Motor neuron (in vitro differentiated cells): ENCODE data around the gene CCNQ. TPM values are rescaled to one million over a fixed set of nuclear protein-coding genes. Genes with fewer than 3 reads are reported as not detected.
A peak's percentile ranks its signal among the peaks of the same experiment; 100 is the strongest.

Experiments used
- ATAC-seq, 8 experiments: fragments of 200-7000 bp; cut with Tn5 transposase; replicated peaks in 6 of 8; 2 replicates each; pipeline ENCODE4 v1.8.0; 2021; ENCODE audit warnings: mild to moderate bottlenecking in 8 of 8, moderate library complexity in 8 of 8
- H3K27ac ChIP-seq, 2 donors: fragments of 250-450 bp; sonication (Bioruptor Pico); 2 replicates each; pipeline ENCODE4 v1.9.0; 2021; ENCODE audit warnings: antibody characterized with exemption in 2 of 2, mild to moderate bottlenecking in 2 of 2, moderate library complexity in 1 of 2
- H3K4me1 ChIP-seq, 2 donors: fragments of 250-450 bp; sonication (Bioruptor Pico); replicated peaks in 1 of 2; 2 replicates each; pipeline ENCODE4 v1.6.1; 2021; ENCODE audit warnings: antibody characterized with exemption in 2 of 2, mild to moderate bottlenecking in 2 of 2, moderate library complexity in 1 of 2
- H3K4me3 ChIP-seq, 5 donors: fragments of 250-450 bp; sonication (Bioruptor Pico); 2 replicates each; pipeline ENCODE4 v1.9.0; 2021; ENCODE audit warnings: antibody characterized with exemption in 5 of 5, mild to moderate bottlenecking in 5 of 5, moderate library complexity in 4 of 5
- WGBS, 10 experiments: fragments of 450-650 bp; shearing (Covaris generic); methylation state at CpG; one replicate each; pipeline ENCODE4 v1.0.0; 2022; 5-methylcytosine and 5-hydroxymethylcytosine counted together
- in situ Hi-C, 9 experiments: fragments of 400-800 bp; cut with MboI; loops; one replicate each; pipeline ENCODE4 v1.15.0; 2021; ENCODE audit warnings: low sequenced_read_pairs in 9 of 9, low pct_unique_long_range_greater_than_20kb in 2 of 9; ENCODE audit not compliant: unreplicated experiment in 9 of 9
- total RNA-seq, 8 experiments: library from RNA; unstranded; fragments of 300-600 nt; gene quantifications; 2 replicates each; pipeline versions ENCODE4 v1.2.3 to v1.2.4, GENCODE V29; 2022

CCNQ gene
- total RNA-seq, 8 experiments from 2014 or later, result 11.2 to 18.8 (median 14.6) TPM

DNA sequence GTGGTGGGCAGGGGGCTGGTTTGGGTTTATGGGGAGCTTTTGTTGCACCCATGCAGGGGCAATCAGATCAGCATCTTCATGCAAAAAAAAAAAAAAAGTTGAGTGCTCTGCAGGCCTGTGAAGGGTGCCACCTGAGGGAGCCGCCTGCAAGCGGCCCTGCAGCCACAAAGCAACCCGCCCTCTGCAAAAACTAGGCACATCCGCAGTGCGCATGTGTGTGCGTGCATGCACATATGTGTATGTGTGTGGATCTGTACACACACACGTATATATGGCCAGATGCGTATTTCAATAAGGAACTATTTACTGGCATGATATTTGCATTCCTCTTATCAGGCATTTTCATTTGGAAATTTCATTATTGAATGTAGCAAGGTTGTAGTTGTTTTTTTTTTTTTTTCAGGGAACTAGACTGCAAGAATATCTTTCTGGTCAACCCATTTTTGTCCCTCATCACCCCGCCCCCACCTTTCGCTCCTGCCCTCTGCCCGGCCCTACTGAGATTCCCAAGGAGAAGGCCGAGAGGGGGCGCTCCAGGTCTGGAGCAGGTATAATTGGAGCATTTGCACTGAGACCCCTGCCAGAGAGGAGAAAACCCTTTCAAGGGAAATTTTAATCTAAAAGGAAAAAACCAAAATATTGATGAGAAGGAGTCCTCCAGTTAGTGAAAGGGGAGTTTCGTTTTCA, 18.1 kb downstream of the CCNQ start:
- in situ Hi-C loops, result no loop called here
- WGBS, 10 experiments, result 0 to 100% (median 31%) methylated on average over 1 to 3 of the region's 14 CpGs; no CpG with 5 or more reads in 6 of the 10 experiments
- peaks cover 14 to 22% of the 10 kb centered on the region in 2 donors for H3K4me1 ChIP-seq
- no peak overlapping the region for H3K27ac ChIP-seq
- H3K4me3 ChIP-seq, result no peak overlapping the region
- peak in 1 of 8 experiments; percentile 44 for ATAC-seq

DNA sequence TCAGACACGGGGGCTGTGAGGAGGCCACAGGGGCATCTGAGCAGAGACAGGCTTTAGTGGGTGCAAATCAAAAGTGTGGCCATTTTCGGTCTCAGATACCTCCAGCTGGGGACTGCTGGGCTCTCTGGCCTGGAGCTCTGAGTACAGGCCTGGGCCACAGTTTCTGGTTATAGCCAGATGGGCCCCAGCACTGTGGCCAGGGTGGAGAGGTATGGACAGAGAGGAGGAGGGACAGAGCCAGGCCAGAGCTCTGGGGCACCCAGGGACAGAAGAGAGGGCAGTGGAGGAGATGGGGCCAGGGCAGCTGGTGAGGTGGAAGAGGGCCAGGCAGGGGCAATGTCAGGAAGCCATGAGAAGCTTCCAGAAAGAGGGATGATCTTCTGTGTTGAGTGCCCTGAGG, 20.1 kb downstream of the CCNQ start:
- Histone ChIP-seq H3K4me1 (peaks cover 14 to 22% of the 10 kb centered on the region in 2 donors), H3K4me3 (no peak overlapping the region), H3K27ac (peak overlapping the region in 1 of 2 donors; percentile 67)
- peak in 5 of 8 experiments; percentile 13 to 55 (median 42) for ATAC-seq
- in situ Hi-C loops, result no loop called here
- WGBS, 10 experiments, result 40% methylated on average over 1 of the region's 2 CpGs; no CpG with 5 or more reads in 9 of the 10 experiments

DNA sequence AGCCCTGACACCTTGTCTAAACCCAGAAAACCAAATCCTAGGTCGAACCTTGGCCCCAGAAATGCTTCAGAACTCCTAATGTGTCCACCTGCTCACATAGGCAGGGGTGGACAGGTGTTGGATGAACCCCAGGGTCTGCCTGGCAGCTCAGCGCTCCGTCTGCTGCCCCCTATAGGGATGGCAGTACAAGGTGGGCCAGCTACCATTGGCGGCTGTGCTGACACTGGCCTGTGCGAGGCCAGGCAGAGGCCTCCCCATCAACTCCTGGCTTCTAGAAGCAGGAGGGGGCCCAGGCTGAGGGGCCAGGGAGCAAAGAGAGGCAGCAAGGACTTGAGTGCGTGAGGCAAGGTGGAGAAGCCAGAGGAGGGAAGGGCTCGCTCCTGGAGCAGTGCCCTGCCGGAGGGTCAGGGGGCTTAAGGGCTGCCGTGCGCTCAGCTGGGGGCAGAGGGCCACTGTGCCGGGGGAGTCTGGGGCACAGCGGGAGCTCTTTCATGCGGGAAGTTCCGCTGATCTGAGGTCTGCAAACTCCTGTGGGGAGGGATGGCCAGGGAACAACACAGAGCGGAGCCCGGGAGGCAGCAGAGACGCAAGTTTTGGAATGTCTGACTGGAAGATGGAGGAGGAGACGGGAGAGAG, 20.6 kb downstream of the CCNQ start:
- WGBS, 10 experiments, result 53 to 60% methylated on average over 2 to 12 of the region's 18 CpGs; no CpG with 5 or more reads in 8 of the 10 experiments
- Histone ChIP-seq H3K27ac (peak overlapping the region in 1 of 2 donors; percentile 67), H3K4me1 (peaks cover 9 to 20% of the 10 kb centered on the region in 2 donors), H3K4me3 (no peak overlapping the region)
- in situ Hi-C loops, result no loop called here
- ATAC-seq, result peak in 5 of 8 experiments; percentile 35 to 53 (median 48)

DNA sequence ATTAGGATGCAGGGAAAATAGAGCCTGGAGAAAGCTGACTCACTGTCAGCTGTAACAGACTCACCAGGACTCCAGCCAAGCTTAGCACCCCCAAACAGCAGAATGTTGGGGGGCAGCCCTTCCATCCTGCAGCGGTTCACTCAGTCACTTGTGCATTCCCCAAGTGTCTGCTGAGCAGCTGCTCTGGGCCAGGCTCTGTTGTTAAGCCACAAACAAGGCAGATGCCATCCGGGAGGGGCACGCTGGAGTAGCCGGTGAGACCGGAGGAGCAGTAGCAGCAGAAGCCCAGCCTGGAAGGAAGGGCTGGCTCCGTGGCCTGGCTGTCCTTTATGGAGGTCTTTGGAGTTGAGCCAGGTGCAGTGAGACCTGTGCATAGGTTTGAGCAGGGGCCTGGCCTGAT, 22.0 kb downstream of the CCNQ start:
- Histone ChIP-seq H3K4me3 (no peak overlapping the region), H3K27ac (no peak overlapping the region), H3K4me1 (peaks cover 0 to 13% of the 10 kb centered on the region in 2 donors)
- in situ Hi-C loops, result no loop called here
- peak in 5 of 8 experiments; percentile 19 to 57 (median 35) for ATAC-seq
- 85% methylated on average over 4 of the region's 6 CpGs; no CpG with 5 or more reads in 9 of the 10 experiments for WGBS, 10 experiments

GRCh38 chrX:153576239-153576870, 22.6 kb downstream of the CCNQ start:
- ATAC-seq, result no peak
- in situ Hi-C loops, result no loop called here
- WGBS, 10 experiments, result 80 to 100% (median 100%) methylated on average over 1 to 3 of the region's 10 CpGs; no CpG with 5 or more reads in 7 of the 10 experiments
- peaks cover 0 to 13% of the 10 kb centered on the region in 2 donors for H3K4me1 ChIP-seq
- no peak overlapping the region for H3K27ac ChIP-seq
- H3K4me3 ChIP-seq, result no peak overlapping the region

DNA sequence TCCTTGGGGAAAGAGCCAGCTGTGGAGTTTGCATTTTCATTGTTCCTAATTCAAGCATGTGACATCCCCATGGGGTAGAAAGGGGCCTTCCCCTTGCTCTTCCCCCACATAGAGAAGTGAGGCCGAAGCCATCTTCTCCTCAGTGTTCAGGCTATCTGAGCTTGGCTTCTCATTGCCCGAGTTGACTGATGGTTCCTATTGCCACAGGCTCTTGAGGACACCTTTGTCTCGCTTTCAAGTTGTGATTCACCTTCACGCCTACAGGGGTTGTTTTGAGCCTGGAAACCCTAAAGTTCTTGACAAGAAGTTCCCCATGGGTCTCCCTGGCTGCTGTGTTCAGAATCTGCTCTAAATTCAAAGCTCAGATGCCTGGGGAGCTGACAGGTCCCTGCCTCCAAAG, 25.0 kb downstream of the CCNQ start:
- in situ Hi-C loops, result loop anchor here in 2 of 9 experiments (25.0 kb wide), 1 partner anchor 88 kb away; the partner anchor contains the start of gene PNCK (in 2 of the 2)
- WGBS, 10 experiments, result 20 to 50% methylated on average over 1 to 2 of the region's 4 CpGs; no CpG with 5 or more reads in 8 of the 10 experiments
- no peak overlapping the region for H3K4me3 ChIP-seq
- no peak overlapping the region for H3K27ac ChIP-seq
- no peak for ATAC-seq
- H3K4me1 ChIP-seq, result peaks cover 0 to 11% of the 10 kb centered on the region in 2 donors

DNA sequence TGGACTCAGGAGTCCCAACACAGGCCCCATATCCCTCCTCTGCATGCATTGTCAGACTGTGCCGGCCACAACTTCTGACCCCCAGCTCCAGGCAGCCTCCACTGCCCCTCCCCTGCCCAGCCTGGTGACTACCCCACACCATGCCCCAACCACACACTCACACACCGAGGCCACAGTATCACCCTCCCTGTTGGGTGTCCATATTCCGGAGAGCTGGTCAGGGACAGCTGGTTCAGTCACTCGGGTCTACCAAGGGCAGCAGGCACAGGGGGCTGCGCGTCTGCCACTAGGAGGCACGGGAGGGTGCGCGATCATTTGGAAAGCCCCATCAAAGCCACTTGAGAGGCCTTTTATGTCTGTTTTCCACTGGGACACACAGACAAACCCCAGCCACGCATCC, 26.3 kb downstream of the CCNQ start:
- Histone ChIP-seq H3K4me1 (peaks cover 0 to 2% of the 10 kb centered on the region in 2 donors), H3K27ac (no peak overlapping the region), H3K4me3 (no peak overlapping the region)
- WGBS, 10 experiments, result 78% methylated on average over 7 of the region's 10 CpGs; no CpG with 5 or more reads in 9 of the 10 experiments
- in situ Hi-C loops, result loop anchor here in 2 of 9 experiments (25.0 kb wide), 1 partner anchor 90 kb away; the partner anchor contains the start of gene PNCK (in 2 of the 2)
- no peak for ATAC-seq

GRCh38 chrX:153571534-153571908, 27.4 kb downstream of the CCNQ start:
- Histone ChIP-seq H3K27ac (no peak overlapping the region), H3K4me1 (peaks cover 0 to 2% of the 10 kb centered on the region in 2 donors), H3K4me3 (no peak overlapping the region)
- in situ Hi-C loops, result loop anchor here in 2 of 9 experiments (25.0 kb wide), 1 partner anchor 91 kb away; the partner anchor contains the start of gene PNCK (in 2 of the 2)
- ATAC-seq, result no peak
- WGBS, 10 experiments, result 58 to 100% methylated on average over 1 to 4 of the region's 6 CpGs; no CpG with 5 or more reads in 8 of the 10 experiments

DNA sequence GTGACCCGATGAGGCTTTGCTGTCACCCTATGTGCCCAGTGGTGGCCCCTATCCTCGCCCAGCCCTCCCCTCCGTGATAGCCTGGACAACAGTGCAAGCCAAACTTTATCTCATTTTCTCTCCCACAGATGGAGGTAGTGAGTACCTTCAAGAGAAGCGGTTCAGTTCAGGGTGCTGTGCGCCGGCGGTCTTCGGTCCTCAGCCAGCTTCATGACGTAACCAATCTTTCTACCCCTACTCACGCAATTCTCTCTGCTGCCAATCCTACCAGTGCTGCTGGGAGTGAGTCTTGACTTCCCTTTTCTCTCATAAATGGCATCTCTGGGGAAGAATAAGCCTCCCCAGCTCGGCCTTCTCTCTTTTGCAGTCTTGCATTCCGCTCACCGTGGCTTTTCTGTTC, 29.5 kb downstream of the CCNQ start:
- ATAC-seq, result no peak
- in situ Hi-C loops, result loop anchor here in 2 of 9 experiments (25.0 kb wide), 1 partner anchor 93 kb away; the partner anchor contains the start of gene PNCK (in 2 of the 2)
- Histone ChIP-seq H3K27ac (no peak overlapping the region), H3K4me1 (peaks cover 0 to 6% of the 10 kb centered on the region in 2 donors), H3K4me3 (no peak overlapping the region)
- WGBS, 10 experiments, result 44 to 78% methylated on average over 3 to 5 of the region's 13 CpGs; no CpG with 5 or more reads in 8 of the 10 experiments

- Histone ChIP-seq H3K4me1 (peaks cover 0 to 6% of the 10 kb centered on the region in 2 donors), H3K4me3 (no peak overlapping the region), H3K27ac (no peak overlapping the region)
- 68 to 88% methylated on average over 3 to 7 of the region's 21 CpGs; no CpG with 5 or more reads in 8 of the 10 experiments for WGBS, 10 experiments
- in situ Hi-C loops, result loop anchor here in 2 of 9 experiments (25.0 kb wide), 1 partner anchor 94 kb away; the partner anchor contains the start of gene PNCK (in 2 of the 2)
- no peak for ATAC-seq
Observed at GRCh38 chrX:153568451-153569011, 30.4 kb downstream of the CCNQ start.

DNA sequence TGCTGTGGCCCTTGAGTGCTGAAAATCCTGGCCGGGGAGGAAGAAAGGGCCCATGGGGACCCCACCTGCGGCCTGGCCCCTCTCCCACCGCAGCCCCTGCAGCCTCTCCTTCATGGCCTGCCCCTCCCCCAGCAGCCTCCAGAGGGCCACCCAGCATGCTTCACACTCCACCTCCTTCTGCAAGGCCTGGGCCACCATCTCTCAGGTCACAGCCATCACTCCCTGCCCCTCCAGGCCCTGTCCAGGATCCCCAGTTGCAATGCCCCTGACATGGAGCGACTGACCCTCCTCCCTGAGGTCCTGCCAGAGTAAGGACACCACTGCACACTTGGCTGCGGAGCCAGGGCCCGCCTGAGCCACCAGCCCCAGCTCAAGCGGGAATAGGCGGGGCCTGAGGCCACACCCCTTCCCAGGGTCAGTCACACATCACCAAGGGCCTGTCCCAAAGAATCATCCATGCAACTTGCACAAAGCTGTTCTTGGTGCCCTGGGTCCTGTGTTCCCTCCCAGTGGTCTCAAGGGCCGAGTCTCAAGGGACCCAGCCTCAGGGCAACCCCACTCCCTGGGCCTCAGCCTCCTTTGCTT, 32.9 kb downstream of the CCNQ start:
- peaks cover 0 to 6% of the 10 kb centered on the region in 2 donors for H3K4me1 ChIP-seq
- H3K27ac ChIP-seq, result no peak overlapping the region
- in situ Hi-C loops, result loop anchor here in 2 of 9 experiments (25.0 kb wide), 1 partner anchor 96 kb away; the partner anchor contains the start of gene PNCK (in 2 of the 2)
- no peak overlapping the region for H3K4me3 ChIP-seq
- peak in 7 of 8 experiments; percentile 20 to 86 (median 74) for ATAC-seq
- WGBS, 10 experiments, result no CpG with 5 or more reads among the region's 9 CpGs

GRCh38 chrX:153564047-153564606, 34.8 kb downstream of the CCNQ start:
- 82% methylated on average over 4 of the region's 14 CpGs; no CpG with 5 or more reads in 9 of the 10 experiments for WGBS, 10 experiments
- Histone ChIP-seq H3K4me1 (peaks cover 0 to 6% of the 10 kb centered on the region in 2 donors), H3K27ac (no peak overlapping the region), H3K4me3 (no peak overlapping the region)
- peak in 5 of 8 experiments; percentile 38 to 84 (median 51) for ATAC-seq
- in situ Hi-C loops, result loop anchor here in 2 of 9 experiments (25.0 kb wide), 1 partner anchor 98 kb away; the partner anchor contains the start of gene PNCK (in 2 of the 2)
